GM12878 (cell line): ENCODE measurements around the gene ANKRD13A. TPM values are rescaled to one million over a fixed set of nuclear protein-coding genes. Genes with fewer than 3 reads are reported as not detected.

Experiments used
- ATAC-seq: fragments of 200-7000 bp; cut with Tn5 transposase; 3 replicates; pipeline ENCODE4 v1.9.1; 2020; ENCODE audit warnings: mild to moderate bottlenecking, moderate library complexity
- BruUV-seq: library from RNA; stranded (reverse); fragments of 400-500 nt; replicated peaks from 2 replicates; lab custom pipeline; 2021; lab: Mats Ljungman, UMichigan
- CTCF ChIA-PET: fragments of 300-600 bp; sonication (Branson Sonifier 250); formaldehyde crosslinking; extraction: SDS; loops from one replicate; lab custom pipeline; 2021; ENCODE audit warnings: inconsistent platforms; lab: Yijun Ruan, JAX
- POLR2A ChIA-PET: fragments of 350-600 bp; formaldehyde crosslinking; extraction: SDS; loops from one replicate; lab custom pipeline; 2021; ENCODE audit warnings: inconsistent platforms; lab: Charles Lee
- RAD21 ChIA-PET: fragments of 300-600 bp; sonication (Branson Sonifier 250); formaldehyde crosslinking; loops from one replicate; lab custom pipeline; 2023; ENCODE audit warnings: antibody characterized with exemption; ENCODE audit not compliant: unreplicated experiment; lab: Charles Lee
- SMC1A ChIA-PET: fragments of 300-600 bp; sonication (Branson Sonifier 250); formaldehyde crosslinking; loops from one replicate; lab custom pipeline; 2023; ENCODE audit not compliant: unreplicated experiment, uncharacterized antibody; lab: Charles Lee
- DNase-seq: peaks from one replicate; pipeline ENCODE4 v3.0.0-alpha.2; 2011; ENCODE audit warnings: low read depth, low spot score
- FAIRE-seq: peaks from 3 replicates; lab custom pipeline; 2011; peaks lifted over from hg19 to GRCh38; lab: Jason Lieb, UNC
- H2AFZ ChIP-seq: 2 replicates; pipeline ENCODE4 v1.6.0; 2011; ENCODE audit warnings: low read depth, low read length, control low read depth; ENCODE audit not compliant: control insufficient read depth
- H3K27ac ChIP-seq: 2 replicates; pipeline ENCODE4 v1.5.1; 2011; ENCODE audit warnings: control low read depth; ENCODE audit not compliant: control insufficient read depth, insufficient read depth
- H3K27me3 ChIP-seq, 2 experiments: replicated peaks in 1 of 2; 2 replicates each; pipeline versions ENCODE4 v1.6.0 to v1.6.1; 2011; ENCODE audit warnings: low read length in 1 of 2; ENCODE audit not compliant: control insufficient read depth in 2 of 2, insufficient read depth in 2 of 2
- H3K36me3 ChIP-seq, 2 experiments: 2 replicates each; pipeline ENCODE4 v1.5.1; 2011; ENCODE audit warnings: low read length in 1 of 2; ENCODE audit not compliant: control insufficient read depth in 2 of 2, insufficient read depth in 2 of 2
- H3K4me1 ChIP-seq: 2 replicates; pipeline ENCODE4 v1.6.1; 2011; ENCODE audit warnings: mild to moderate bottlenecking, low read length, moderate library complexity, mixed read lengths; ENCODE audit not compliant: control insufficient read depth, insufficient read depth
- H3K4me2 ChIP-seq: 2 replicates; pipeline ENCODE4 v1.6.0; 2011; ENCODE audit warnings: control low read depth; ENCODE audit not compliant: control insufficient read depth, insufficient read depth
- H3K4me3 ChIP-seq: fragments of 200-600 bp; sonication (generic); 2 replicates; pipeline ENCODE4 v1.5.1; 2016
- H3K79me2 ChIP-seq: 2 replicates; pipeline ENCODE4 v1.6.0; 2011; ENCODE audit warnings: low read length; ENCODE audit not compliant: control insufficient read depth, insufficient read depth
- H3K9ac ChIP-seq: 2 replicates; pipeline ENCODE4 v1.8.0; 2011; ENCODE audit warnings: low read length, control low read depth, mixed read lengths; ENCODE audit not compliant: control insufficient read depth, insufficient read depth
- H3K9me3 ChIP-seq: replicated peaks from 3 replicates; pipeline ENCODE4 v1.5.1; 2011; ENCODE audit warnings: mild to moderate bottlenecking, low read length; ENCODE audit not compliant: control insufficient read depth, insufficient read depth
- H4K20me1 ChIP-seq: 2 replicates; pipeline ENCODE4 v1.6.0; 2011; ENCODE audit not compliant: control insufficient read depth, insufficient read depth
- ATF7 ChIP-seq: fragments of 450-650 bp; IDR thresholded peaks from 2 replicates; pipeline ENCODE4 v1.6.1; 2016; ENCODE audit warnings: low read depth, mild to moderate bottlenecking
- CEBPB ChIP-seq, 2 experiments: fragments of 150-350 bp in 1 of 2; IDR thresholded peaks; 2 replicates each; pipeline ENCODE4 v1.6.1; 2012 to 2014; ENCODE audit warnings: low read depth in 2 of 2, low read length in 2 of 2, borderline replicate concordance in 1 of 2, inconsistent platforms in 1 of 2
- E2F4 ChIP-seq: IDR thresholded peaks from 2 replicates; pipeline ENCODE4 v1.6.1; 2012; ENCODE audit warnings: low read depth, low read length, improper control_type of control experiment
- EP300 ChIP-seq, 2 experiments: fragments of 150-350 bp in 1 of 2; IDR thresholded peaks; 2 replicates each; pipeline ENCODE4 v1.6.1; 2011 to 2012; ENCODE audit warnings: low read depth in 2 of 2, low read length in 2 of 2, borderline replicate concordance in 1 of 2, improper control_type of control experiment in 1 of 2, inconsistent platforms in 1 of 2; ENCODE audit not compliant: control insufficient read depth in 1 of 2
- HSF1 ChIP-seq: fragments of 150-350 bp; IDR thresholded peaks from 2 replicates; pipeline ENCODE4 v1.6.1; 2014; ENCODE audit warnings: mild to moderate bottlenecking, low read depth, low read length
- MYB ChIP-seq: fragments of 150-350 bp; IDR thresholded peaks from 2 replicates; pipeline ENCODE4 v1.6.1; 2014; ENCODE audit warnings: mild to moderate bottlenecking, low read depth, low read length, borderline replicate concordance
- PRDM15 ChIP-seq: fragments of 450-650 bp; formaldehyde crosslinking; IDR thresholded peaks from 2 replicates; pipeline ENCODE4 v1.4.0; 2020; ENCODE audit warnings: mild to moderate bottlenecking, moderate library complexity
- RB1 ChIP-seq: fragments of 450-650 bp; formaldehyde crosslinking; IDR thresholded peaks from 2 replicates; pipeline ENCODE4 v1.6.1; 2017; ENCODE audit warnings: mild to moderate bottlenecking, borderline replicate concordance
- TAF1 ChIP-seq: IDR thresholded peaks from 2 replicates; pipeline ENCODE4 v1.6.1; 2011; ENCODE audit warnings: mild to moderate bottlenecking, low read depth, low read length, borderline replicate concordance
- TBL1XR1 ChIP-seq: IDR thresholded peaks from 2 replicates; pipeline ENCODE4 v1.6.1; 2012; ENCODE audit warnings: low read depth, low read length, improper control_type of control experiment
- WGBS: methylation state at CpG from one replicate; pipeline ENCODE4 v1.1.6; 2016; ENCODE audit warnings: low lambda C conversion rate; ENCODE audit not compliant: insufficient replicate concordance, insufficient coverage; ENCODE audit errors: missing lambda C conversion rate; 5-methylcytosine and 5-hydroxymethylcytosine counted together
- in situ Hi-C: fragments of 300-500 bp; cut with MboI; formaldehyde crosslinking; loops from 9 replicates; pipeline ENCODE4 v1.14.3; 2018; ENCODE audit warnings: mixed read lengths
- intact Hi-C: fragments of 100-400 bp; cut with micrococcal nuclease; formaldehyde crosslinking; loops from one replicate; pipeline ENCODE4 v1.14.2; 2022; ENCODE audit not compliant: unreplicated experiment
- polyA plus RNA-seq, 11 experiments: library from polyadenylated mRNA; depleted of rRNA in 4 of 11; unstranded in 6 of 11; stranded (reverse) in 5 of 11; fragments of >200 nt; fragmentation: Nextera tagmentation in 4 of 11; fragmentation: Illumina TruSeq in 1 of 11; extraction: Ambion mirVana in 4 of 11; extraction: Trizol in 1 of 11; gene quantifications; 1 replicate in 1 of 11; 2 replicates in 10 of 11; pipeline versions ENCODE4 v1.2.1 to v1.2.3, GENCODE V29; 2011 to 2016; ENCODE audit warnings: inconsistent platforms in 2 of 11, missing spikeins in 2 of 11, low read depth in 1 of 11
- total RNA-seq, 4 experiments: library from RNA; depleted of rRNA in 3 of 4; stranded (reverse); fragments of >200 nt in 3 of 4; fragmentation: Illumina TruSeq in 1 of 4; extraction: Trizol in 1 of 4; gene quantifications; 2 replicates each; pipeline versions ENCODE4 v1.2.1 to v1.2.3, GENCODE V29; 2013 to 2021
- TF ChIP-seq, protein P1 (sequence below): fragments of 450-650 bp; formaldehyde crosslinking; IDR thresholded peaks from 2 replicates; pipeline ENCODE4 v1.4.0; 2022; ENCODE audit warnings: mild to moderate bottlenecking, moderate library complexity

Gene ANKRD13A
- total and polyA plus RNA-seq, 10 of the 15 experiments (the other 5 are each of a cell fraction or from before 2014, with no cell fraction given): 10.2 to 93.4 (median 76.5) TPM

DNA sequence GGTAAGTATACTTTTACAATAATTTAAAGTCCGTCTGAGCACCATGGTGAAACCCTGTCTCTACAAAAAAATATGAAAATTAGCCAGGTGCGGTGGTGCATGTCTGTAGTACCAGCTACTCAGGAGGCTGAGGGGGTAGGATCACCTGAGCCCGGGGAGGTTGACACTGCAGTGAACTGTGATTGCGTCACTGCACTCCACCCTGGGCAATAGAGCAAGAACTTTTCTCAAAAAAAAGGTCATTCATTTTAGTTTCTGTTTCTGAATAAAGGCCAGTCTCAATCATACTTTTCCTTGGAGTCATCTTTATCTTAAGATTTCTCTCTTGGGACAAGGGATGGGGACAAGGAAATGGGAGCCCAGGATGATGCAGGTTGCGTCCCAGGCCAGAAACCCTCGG, 12.9 kb downstream of the ANKRD13A start (continued):
- TF ChIP-seq PRDM15 (CRISPR knock-in tag) (no peak), CEBPB (IDR thresholded peaks at IDR 0.05; ENCODE audit: borderline replicate concordance in 1 of 2, low read depth in 2 of 2, low read length in 2 of 2) (0 out of 4 replicates have a peak, but pooled peaks of 1 of the 2 experiments have one; percentile 67), ATF7 (peak; percentile 82)

- ChIA-PET POLR2A (interaction anchor here (0.8 to 5.1 kb wide), 5 partner anchors 10 to 67 kb away, joined by 3 to 40 read pairs (median 10); partner anchors contain the start of genes ANKRD13A and GIT2), RAD21 (interaction anchor here (1.7 to 3.2 kb wide), 4 partner anchors 8 to 18 kb away, joined by 7 to 31 read pairs (median 10); partner anchors contain the start of genes ANKRD13A and GIT2), CTCF (interaction anchor here (0.6 to 3.0 kb wide), 5 partner anchors 9 to 232 kb away, joined by 3 to 14 read pairs (median 4); partner anchors contain the start of gene ANKRD13A), SMC1A (interaction anchor here (0.9 to 4.3 kb wide), 9 partner anchors 10 to 130 kb away, joined by 3 to 32 read pairs (median 6); partner anchors contain the start of genes ANKRD13A and GIT2)
- Histone ChIP-seq H3K9me3 (no peaks in the 10 kb centered on the region), H3K4me1 (peaks cover 40% of the 10 kb centered on the region), H3K9ac (no peak overlapping the region), H3K36me3 (peaks cover 1 to 30% of the 10 kb centered on the region in 2 experiments), H4K20me1 (no peaks in the 10 kb centered on the region), H3K27ac (peak overlapping the region; percentile 83), H3K4me3 (peak overlapping the region; percentile 58; the same call in 1 of the 2 replicates), H3K4me2 (peak overlapping the region; percentile 91), H3K79me2 (peaks cover 35% of the 10 kb centered on the region), H3K27me3 (no peaks in the 10 kb centered on the region), H2AFZ (no peak overlapping the region; the same call in 1 of the 2 replicates)
- in situ Hi-C loops: no loop called here
- DNase-seq (no peak), ATAC-seq (no peak), FAIRE-seq (no peak)
- intact Hi-C loops: no loop called here
- BruUV-seq: no TSS peak
- WGBS: 54% methylated on average over 4 of the region's 4 CpGs
- no peak for TF ChIP-seq TAF1
- TF ChIP-seq, protein P1, sequence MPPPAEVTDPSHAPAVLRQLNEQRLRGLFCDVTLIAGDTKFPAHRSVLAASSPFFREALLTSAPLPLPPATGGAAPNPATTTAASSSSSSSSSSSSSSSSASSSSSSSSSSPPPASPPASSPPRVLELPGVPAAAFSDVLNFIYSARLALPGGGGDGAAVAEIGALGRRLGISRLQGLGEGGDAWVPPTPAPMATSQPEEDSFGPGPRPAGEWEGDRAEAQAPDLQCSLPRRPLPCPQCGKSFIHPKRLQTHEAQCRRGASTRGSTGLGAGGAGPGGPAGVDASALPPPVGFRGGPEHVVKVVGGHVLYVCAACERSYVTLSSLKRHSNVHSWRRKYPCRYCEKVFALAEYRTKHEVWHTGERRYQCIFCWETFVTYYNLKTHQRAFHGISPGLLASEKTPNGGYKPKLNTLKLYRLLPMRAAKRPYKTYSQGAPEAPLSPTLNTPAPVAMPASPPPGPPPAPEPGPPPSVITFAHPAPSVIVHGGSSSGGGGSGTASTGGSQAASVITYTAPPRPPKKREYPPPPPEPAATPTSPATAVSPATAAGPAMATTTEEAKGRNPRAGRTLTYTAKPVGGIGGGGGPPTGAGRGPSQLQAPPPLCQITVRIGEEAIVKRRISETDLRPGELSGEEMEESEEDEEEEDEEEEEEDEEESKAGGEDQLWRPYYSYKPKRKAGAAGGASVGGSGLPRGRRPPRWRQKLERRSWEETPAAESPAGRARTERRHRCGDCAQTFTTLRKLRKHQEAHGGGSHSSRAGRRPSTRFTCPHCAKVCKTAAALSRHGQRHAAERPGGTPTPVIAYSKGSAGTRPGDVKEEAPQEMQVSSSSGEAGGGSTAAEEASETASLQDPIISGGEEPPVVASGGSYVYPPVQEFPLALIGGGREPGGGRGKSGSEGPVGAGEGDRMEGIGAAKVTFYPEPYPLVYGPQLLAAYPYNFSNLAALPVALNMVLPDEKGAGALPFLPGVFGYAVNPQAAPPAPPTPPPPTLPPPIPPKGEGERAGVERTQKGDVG (CRISPR knock-in tag): no peak
- no peak for TF ChIP-seq HSF1
- no peak for TF ChIP-seq E2F4
- TF ChIP-seq RB1: no peak
- no peak for TF ChIP-seq TBL1XR1
- no peak for TF ChIP-seq EP300 (IDR thresholded peaks at IDR 0.05; ENCODE audit: borderline replicate concordance in 1 of 2, control insufficient read depth in 1 of 2, low read depth in 2 of 2, low read length in 2 of 2)
- no peak for TF ChIP-seq MYB
Measured at GRCh38 chr12:110012659-110013058, 13.4 kb downstream of the ANKRD13A start.
